Right lung (tissue), 5 donors: ENCODE data around the gene SPNS1. TPM values are rescaled to one million over a fixed set of nuclear protein-coding genes. Genes with fewer than 3 reads are reported as not detected.

Experiments used
- DNase-seq, 2 donors: peaks; one replicate each; pipeline ENCODE4 v3.0.0-alpha.2; 2013
- polyA plus RNA-seq, 5 donors: library from polyadenylated mRNA; unstranded; fragments of 120-200 nt; gene quantifications; one replicate each; pipeline versions ENCODE4 v1.2.1 to v1.2.3, GENCODE V29; 2013; ENCODE audit warnings: inconsistent platforms in 1 of 5, low replicate concordance in 1 of 5; ENCODE audit not compliant: insufficient read length in 5 of 5, insufficient read depth in 1 of 5

The SPNS1 gene
- polyA plus RNA-seq, 5 donors: 21.9 to 43.3 (median 30.5) TPM

DNA sequence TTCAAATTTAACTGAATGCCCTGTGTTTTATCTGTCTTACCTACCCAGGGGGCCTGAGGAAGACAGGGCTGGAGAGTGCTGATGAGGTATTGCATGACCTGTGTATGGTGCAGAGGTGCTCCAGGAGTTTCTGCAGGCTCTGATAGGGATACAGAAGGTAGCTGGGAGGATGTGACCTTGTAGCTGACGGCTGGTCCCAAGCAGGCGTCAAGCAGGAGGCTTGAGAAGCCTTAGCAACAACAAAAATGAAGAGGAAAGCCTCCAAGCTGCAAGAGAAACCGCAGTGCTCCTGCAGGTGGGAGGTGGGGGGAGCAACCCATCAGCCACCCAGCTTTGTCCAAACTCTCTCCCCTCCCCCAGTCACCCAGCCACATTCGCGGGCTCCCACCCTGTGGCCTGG lies 50.6 kb downstream of the SPNS1 start:
- DNase-seq: no peak

DNA sequence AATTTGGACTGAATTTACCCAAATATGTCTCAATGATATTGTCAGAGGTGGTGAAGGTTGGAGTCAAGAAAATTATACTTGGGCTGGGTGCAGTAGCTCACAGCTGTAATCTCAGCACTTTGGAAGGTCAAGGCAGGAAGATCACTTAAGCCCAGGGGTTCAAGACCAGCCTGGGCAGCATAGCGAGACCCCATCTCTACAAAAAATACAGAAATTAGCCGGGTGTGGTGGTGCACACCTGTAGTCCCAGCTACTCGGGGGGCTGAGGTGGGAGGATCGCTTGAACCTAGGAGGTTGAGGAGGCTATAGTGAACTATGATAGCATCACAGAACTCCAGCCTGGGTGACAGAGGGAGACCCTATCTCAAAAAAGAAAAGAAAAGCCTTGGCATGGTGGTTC lies 51.2 kb downstream of the SPNS1 start:
- no peak for DNase-seq

DNA sequence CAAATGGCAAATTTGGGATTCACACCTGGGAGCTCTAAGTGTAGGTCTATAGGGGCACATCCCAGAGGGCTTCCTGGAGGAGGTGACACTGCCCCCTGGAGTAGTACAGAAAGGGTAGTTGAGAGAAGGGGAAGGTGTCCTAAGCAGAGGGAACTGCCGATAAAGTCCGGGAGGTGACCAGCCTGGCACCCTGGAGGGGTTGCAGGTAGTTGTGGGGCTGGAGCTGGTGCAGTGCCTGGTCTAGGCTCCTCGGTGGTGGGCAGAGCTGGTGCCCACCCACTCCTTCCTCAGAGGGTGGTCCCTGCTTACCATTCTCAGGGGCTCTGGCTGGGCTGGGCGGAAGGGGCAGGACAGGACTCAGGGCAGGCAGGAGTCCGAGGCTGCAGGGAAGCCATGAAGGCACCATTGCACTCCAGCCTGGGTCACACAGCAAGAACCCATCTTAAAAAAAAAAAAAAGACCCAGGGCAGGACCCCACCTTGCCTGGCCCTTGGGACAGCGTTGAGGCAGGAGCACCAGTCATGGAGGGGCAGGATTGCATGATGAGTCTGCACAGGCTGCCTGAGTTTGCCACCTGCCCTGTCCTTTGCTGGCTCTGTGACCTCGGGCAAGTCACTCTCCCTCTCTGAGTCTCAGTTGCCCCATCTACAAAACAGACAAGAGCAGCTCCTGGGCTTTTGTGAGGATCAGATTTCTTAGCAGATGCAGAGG lies 54.0 kb downstream of the SPNS1 start:
- DNase-seq: no peak

DNA sequence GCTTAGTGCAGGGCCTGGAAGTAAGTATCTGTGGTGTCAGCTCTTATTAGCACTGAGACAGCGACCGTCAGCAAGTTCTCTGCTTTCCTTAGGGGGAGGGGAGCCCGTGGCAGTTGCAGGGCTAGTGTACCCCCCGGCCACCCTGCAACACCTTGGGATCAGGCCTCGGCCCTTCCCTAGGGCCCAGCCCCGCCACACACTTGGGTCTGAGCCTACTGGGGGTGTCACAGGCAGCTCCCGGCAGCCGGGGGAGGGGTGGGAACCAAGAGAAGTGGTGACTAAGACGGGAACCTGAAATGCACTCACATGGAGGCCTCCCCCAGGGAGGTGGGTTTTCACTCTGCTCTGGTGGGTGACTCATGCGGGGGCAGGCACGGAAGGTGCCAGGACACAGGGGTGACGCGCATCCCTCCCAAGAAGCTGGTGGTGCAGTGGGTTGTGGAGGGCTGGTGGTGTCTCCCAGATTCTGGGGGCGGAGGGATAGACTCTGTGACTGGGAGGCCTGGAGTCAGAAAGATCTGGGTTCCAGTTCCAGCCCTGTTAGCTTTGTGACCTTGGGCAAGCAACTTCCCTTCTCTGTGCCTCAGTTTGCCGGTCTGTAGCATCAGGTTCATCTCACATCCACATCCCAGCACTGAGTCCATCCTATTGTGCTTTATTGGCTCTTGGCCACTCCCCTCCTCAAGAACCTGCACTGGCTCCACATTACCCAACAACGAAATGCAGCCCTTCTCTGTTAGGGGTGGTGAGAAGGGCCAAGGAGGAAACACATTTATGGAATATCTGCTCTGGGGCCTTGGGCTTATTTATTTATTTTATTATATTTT lies 54.8 kb downstream of the SPNS1 start:
- no peak for DNase-seq

DNA sequence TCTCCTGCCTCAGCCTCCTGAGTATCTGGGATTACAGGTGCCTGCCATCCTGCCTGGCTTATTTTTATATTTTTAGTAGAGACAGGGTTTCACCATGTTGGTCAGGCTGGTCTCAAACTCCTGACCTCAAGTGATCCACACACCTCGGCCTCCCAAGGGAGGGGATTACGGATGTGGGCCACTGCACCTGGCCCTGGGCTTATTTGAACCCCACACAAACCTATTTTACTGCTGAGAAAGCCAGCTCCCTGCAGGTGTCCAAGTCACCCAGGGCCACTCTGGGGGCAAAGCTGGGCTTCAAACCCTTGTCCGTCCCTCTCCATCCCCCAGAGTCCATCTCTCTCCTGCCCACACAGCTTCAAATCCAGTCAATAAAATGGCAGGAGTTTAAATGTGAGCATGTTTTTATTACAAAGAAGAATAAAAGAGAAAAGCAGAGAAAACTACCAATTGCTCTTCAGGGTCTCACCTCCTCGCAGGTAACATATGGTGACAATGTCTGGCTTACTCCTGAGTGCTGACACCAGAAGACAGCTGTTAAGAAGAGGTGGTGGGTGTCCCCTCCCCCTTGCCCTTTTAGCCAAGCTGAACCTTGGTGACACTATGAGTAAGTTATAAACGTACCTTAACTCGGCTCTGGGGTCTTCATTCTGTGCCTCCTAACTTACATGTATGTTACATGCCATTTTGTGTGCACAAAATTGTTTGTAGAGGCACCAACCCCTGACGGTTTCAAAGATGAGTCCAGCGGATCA lies 55.7 kb downstream of the SPNS1 start:
- DNase-seq: no peak

Other genes with a start within 250 kb of the SPNS1 start
- 1 to 10 TPM; 1.2 to 4.1 (median 2.1) TPM for gene NPIPB9, start 223.0 kb upstream of the SPNS1 start, polyA plus RNA-seq
- 100 to 1,000 TPM in 3 of 5 donors, 10 to 100 TPM in 2; 84.6 to 137 (median 110) TPM for gene ATXN2L, start 151.8 kb upstream of the SPNS1 start, polyA plus RNA-seq
- 100 to 1,000 TPM; 123 to 192 (median 151) TPM for gene TUFM, start 128.4 kb upstream of the SPNS1 start, polyA plus RNA-seq
- 10 to 100 TPM; 42.4 to 73.5 (median 62.6) TPM for gene SH2B1, start 110.9 kb upstream of the SPNS1 start, polyA plus RNA-seq
- 10 to 100 TPM in 1 of 5 donors, 1 to 10 TPM in 4; 2.2 to 25.4 (median 2.8) TPM for gene ATP2A1, start 96.3 kb upstream of the SPNS1 start, polyA plus RNA-seq
- gene RABEP2, start 49.5 kb upstream of the SPNS1 start, polyA plus RNA-seq: 10 to 100 TPM; 19.3 to 35.3 (median 23.2) TPM
- gene CD19, start 42.8 kb upstream of the SPNS1 start, polyA plus RNA-seq: 1 to 10 TPM in 1 of 5 donors, under 1 TPM in 4; 0.51 to 1.0 (median 0.62) TPM
- gene NFATC2IP, start 23.8 kb upstream of the SPNS1 start, polyA plus RNA-seq: 10 to 100 TPM; 57.6 to 78.7 (median 68.0) TPM
- 1 to 10 TPM; 6.0 to 8.5 (median 6.9) TPM for gene LAT, start 10.3 kb downstream of the SPNS1 start, polyA plus RNA-seq